A549 (cell line): ENCODE data around the gene ARHGEF6. TPM values are rescaled to one million over a fixed set of nuclear protein-coding genes. Genes with fewer than 3 reads are reported as not detected.

Experiments
- ATAC-seq, 2 experiments: fragments of 200-7000 bp in 1 of 2; fragments of >200 bp in 1 of 2; cut with Nextera tagmentation in 1 of 2; cut with Tn5 transposase in 1 of 2; 3 replicates each; pipeline versions ENCODE4 v1.8.0 to v1.9.1; 2018 to 2020; ENCODE audit warnings: mild to moderate bottlenecking in 1 of 2, moderate library complexity in 1 of 2
- CTCF ChIA-PET: fragments of 300-600 bp; sonication (Branson Sonifier 250); formaldehyde crosslinking; extraction: SDS; loops from one replicate; lab custom pipeline; 2021; ENCODE audit warnings: antibody characterized with exemption, inconsistent platforms; lab: Yijun Ruan, JAX
- POLR2A ChIA-PET: fragments of 350-600 bp; formaldehyde crosslinking; extraction: SDS; loops from one replicate; lab custom pipeline; 2021; ENCODE audit warnings: antibody characterized with exemption, inconsistent platforms; lab: Yijun Ruan, JAX
- DNase-seq, 2 experiments: peaks; one replicate each; pipeline versions ENCODE4 v3.0.0 to v3.0.0-alpha.2; 2011 to 2016; ENCODE audit warnings: low read depth in 1 of 2, low spot score in 1 of 2
- FAIRE-seq: peaks from 2 replicates; lab custom pipeline; 2011; peaks lifted over from hg19 to GRCh38; lab: Jason Lieb, UNC
- H3K27ac ChIP-seq, 2 experiments: fragments of >200 bp; sonication (Bioruptor Twin); formaldehyde crosslinking; 3 replicates each; pipeline ENCODE4 v1.5.1; 2016 to 2017
- H3K4me1 ChIP-seq: fragments of >200 bp; sonication (Bioruptor Twin); formaldehyde crosslinking; 3 replicates; pipeline ENCODE4 v1.6.1; 2016
- H3K4me2 ChIP-seq: fragments of >200 bp; sonication (Bioruptor Twin); formaldehyde crosslinking; 3 replicates; pipeline ENCODE4 v1.6.1; 2016
- H3K4me3 ChIP-seq: fragments of >200 bp; sonication (Bioruptor Twin); formaldehyde crosslinking; 3 replicates; pipeline ENCODE4 v1.5.1; 2016
- H3K9me3 ChIP-seq: fragments of >200 bp; sonication (Bioruptor Twin); formaldehyde crosslinking; 3 replicates; pipeline ENCODE4 v1.6.1; 2016
- BHLHE40 ChIP-seq: IDR thresholded peaks from 2 replicates; pipeline ENCODE4 v1.6.1; 2012; ENCODE audit warnings: low read depth, low read length, inconsistent platforms
- CBX2 ChIP-seq: fragments of 200-600 bp; sonication (generic); IDR thresholded peaks from 2 replicates; pipeline ENCODE4 v1.6.1; 2016; ENCODE audit warnings: low read depth, mild to moderate bottlenecking, borderline replicate concordance
- CEBPB ChIP-seq, 2 experiments: fragments of >200 bp in 1 of 2; sonication (Bioruptor Twin) in 1 of 2; formaldehyde crosslinking in 1 of 2; IDR thresholded peaks; 2 replicates each; pipeline ENCODE4 v1.6.1; 2012 to 2016
- CHD2 ChIP-seq: fragments of 150-350 bp; IDR thresholded peaks from 2 replicates; pipeline ENCODE4 v1.6.1; 2014; ENCODE audit warnings: low read length; ENCODE audit not compliant: partially characterized antibody
- EHMT2 ChIP-seq: fragments of 200-600 bp; sonication (generic); IDR thresholded peaks from 2 replicates; pipeline ENCODE4 v1.6.1; 2016; ENCODE audit warnings: antibody characterized with exemption, low read depth, mild to moderate bottlenecking, moderate library complexity
- EP300 ChIP-seq, 2 experiments: fragments of >200 bp; sonication (Bioruptor Twin); formaldehyde crosslinking; IDR thresholded peaks; 2 replicates in 1 of 2; 3 replicates in 1 of 2; pipeline ENCODE4 v1.6.1; 2016 to 2017
- FOSB ChIP-seq: fragments of 250-450 bp; sonication (Bioruptor Pico); IDR thresholded peaks from 2 replicates; pipeline ENCODE4 v1.5.0; 2020; ENCODE audit warnings: mild to moderate bottlenecking, moderate library complexity
- FOSL2 ChIP-seq, 2 experiments: fragments of 450-650 bp in 1 of 2; fragments of >200 bp in 1 of 2; sonication (Bioruptor Twin) in 1 of 2; formaldehyde crosslinking; IDR thresholded peaks; 2 replicates each; pipeline versions ENCODE4 v1.5.0 to v1.6.1; 2016 to 2020; ENCODE audit warnings: mild to moderate bottlenecking in 1 of 2, moderate library complexity in 1 of 2
- FOXS1 ChIP-seq: fragments of 250-450 bp; sonication (Bioruptor Pico); IDR thresholded peaks from 2 replicates; pipeline ENCODE4 v1.5.0; 2020; ENCODE audit warnings: mild to moderate bottlenecking, moderate library complexity
- HES2 ChIP-seq: fragments of >200 bp; sonication (Bioruptor Twin); formaldehyde crosslinking; IDR thresholded peaks from 2 replicates; pipeline ENCODE4 v1.6.1; 2016
- HEYL ChIP-seq: fragments of 250-450 bp; sonication (Bioruptor Pico); IDR thresholded peaks from 2 replicates; pipeline ENCODE4 v1.8.0; 2021; ENCODE audit warnings: mild to moderate bottlenecking, moderate library complexity
- HOXA7 ChIP-seq: fragments of 250-450 bp; sonication (Bioruptor Pico); IDR thresholded peaks from 2 replicates; pipeline ENCODE4 v1.5.0; 2020; ENCODE audit warnings: mild to moderate bottlenecking, moderate library complexity
- HOXB13 ChIP-seq: fragments of 250-450 bp; sonication (Bioruptor Pico); IDR thresholded peaks from 2 replicates; pipeline ENCODE4 v1.5.0; 2020; ENCODE audit warnings: low read depth, mild to moderate bottlenecking, moderate library complexity
- HOXB5 ChIP-seq: fragments of 250-450 bp; sonication (Bioruptor Pico); IDR thresholded peaks from 2 replicates; pipeline ENCODE4 v1.5.0; 2020; ENCODE audit warnings: mild to moderate bottlenecking, moderate library complexity
- JUN ChIP-seq, 2 experiments: fragments of >200 bp; sonication (Bioruptor Twin); formaldehyde crosslinking; IDR thresholded peaks; 2 replicates in 1 of 2; 3 replicates in 1 of 2; pipeline ENCODE4 v1.6.1; 2016 to 2017
- KDM1A ChIP-seq: fragments of 200-600 bp; sonication (generic); IDR thresholded peaks from 2 replicates; pipeline ENCODE4 v1.6.1; 2016; ENCODE audit warnings: low read depth, mild to moderate bottlenecking
- MAFK ChIP-seq: fragments of 450-650 bp; IDR thresholded peaks from 2 replicates; pipeline ENCODE4 v1.6.1; 2014; ENCODE audit not compliant: partially characterized antibody
- PHF8 ChIP-seq: fragments of 200-600 bp; sonication (generic); IDR thresholded peaks from 2 replicates; pipeline ENCODE4 v1.6.1; 2016; ENCODE audit warnings: low read depth, mild to moderate bottlenecking, antibody characterized with exemption, moderate library complexity, borderline replicate concordance
- POLR2A ChIP-seq: IDR thresholded peaks from 2 replicates; pipeline ENCODE4 v1.6.1; 2012; ENCODE audit warnings: mild to moderate bottlenecking, low read length
- RAD21 ChIP-seq, 2 experiments: fragments of >200 bp in 1 of 2; sonication (Bioruptor Twin) in 1 of 2; formaldehyde crosslinking in 1 of 2; IDR thresholded peaks in 1 of 2; conservative IDR thresholded peaks in 1 of 2; 2 replicates in 1 of 2; 3 replicates in 1 of 2; pipeline ENCODE4 v1.6.1; 2012 to 2018; ENCODE audit warnings: inconsistent platforms in 1 of 2
- RARB ChIP-seq: fragments of 250-450 bp; sonication (Bioruptor Pico); IDR thresholded peaks from 2 replicates; pipeline ENCODE4 v1.8.0; 2021; ENCODE audit warnings: mild to moderate bottlenecking, moderate library complexity
- RCOR1 ChIP-seq: fragments of 150-350 bp; IDR thresholded peaks from 2 replicates; pipeline ENCODE4 v1.6.1; 2014; ENCODE audit warnings: antibody characterized with exemption, low read length, low read depth
- SMC3 ChIP-seq: fragments of >200 bp; sonication (Bioruptor Twin); formaldehyde crosslinking; IDR thresholded peaks from 3 replicates; pipeline ENCODE4 v1.6.1; 2018; ENCODE audit warnings: inconsistent platforms
- TFCP2L1 ChIP-seq: fragments of 250-450 bp; sonication (Bioruptor Pico); IDR thresholded peaks from 2 replicates; pipeline ENCODE4 v1.5.0; 2021; ENCODE audit warnings: mild to moderate bottlenecking
- USF2 ChIP-seq: fragments of 450-650 bp; IDR thresholded peaks from 2 replicates; pipeline ENCODE4 v1.6.1; 2014; ENCODE audit warnings: antibody characterized with exemption
- ZNF302 ChIP-seq: fragments of 250-450 bp; sonication (Bioruptor Pico); IDR thresholded peaks from 2 replicates; pipeline ENCODE4 v1.9.0; 2021; ENCODE audit warnings: inconsistent platforms, mild to moderate bottlenecking, moderate library complexity
- WGBS: methylation state at CpG from one replicate; pipeline ENCODE4 v1.1.6; 2017; ENCODE audit errors: missing lambda C conversion rate; 5-methylcytosine and 5-hydroxymethylcytosine counted together
- polyA plus RNA-seq, 4 experiments: library from polyadenylated mRNA; depleted of rRNA in 3 of 4; stranded (reverse); fragments of >200 nt; fragmentation: RNase III in 1 of 4; extraction: RNeasy Plus Mini Kit Qiagen cat#74134 plus additional on column Dnase treatment in 1 of 4; gene quantifications; 2 replicates in 3 of 4; 3 replicates in 1 of 4; pipeline ENCODE4 v1.2.3, GENCODE V29; 2011 to 2017
- TF ChIP-seq, protein P1 (sequence below): fragments of 250-450 bp; sonication (Bioruptor Pico); IDR thresholded peaks from 2 replicates; pipeline ENCODE4 v1.5.0; 2020; ENCODE audit warnings: low read depth, mild to moderate bottlenecking, moderate library complexity
- TF ChIP-seq, protein P2 (sequence below): fragments of 150-350 bp; IDR thresholded peaks from 2 replicates; pipeline ENCODE4 v1.6.1; 2014; ENCODE audit warnings: low read depth, mild to moderate bottlenecking, low read length
- TF ChIP-seq, protein P3 (sequence below): fragments of 200-600 bp; sonication (generic); IDR thresholded peaks from 2 replicates; pipeline ENCODE4 v1.6.1; 2016; ENCODE audit warnings: antibody characterized with exemption, mild to moderate bottlenecking, moderate library complexity

The ARHGEF6 gene
- polyA plus RNA-seq, 2 of the 4 experiments (the other 2 are of a cell fraction), result 0.10 to 0.30 TPM

DNA sequence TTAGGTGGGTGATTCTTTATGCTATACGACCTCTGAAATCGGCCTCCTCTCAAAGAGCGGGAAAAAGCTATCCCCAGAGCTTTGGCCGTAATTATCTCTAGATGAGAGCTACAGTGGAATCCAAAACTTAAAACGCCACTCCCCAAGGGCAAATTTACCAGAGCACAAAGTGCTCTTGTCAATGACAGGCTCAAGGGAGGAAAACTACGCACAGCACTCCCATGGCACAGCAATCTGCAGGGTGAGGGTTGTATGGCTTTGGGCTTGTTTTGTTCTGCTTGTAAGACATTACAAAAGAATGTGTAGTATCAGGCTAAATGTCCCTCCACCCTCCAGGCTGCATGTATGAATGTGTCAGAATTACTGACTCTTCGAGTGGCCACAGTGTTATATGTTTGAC lies 44.0 kb downstream of the ARHGEF6 start:
- no peaks in the 10 kb centered on the region for H3K4me1 ChIP-seq
- ATAC-seq, result no peak
- TF ChIP-seq RAD21 (conservative IDR thresholded peaks at IDR 0.05 in 1 of 2, IDR thresholded peaks at IDR 0.05 in 1 of 2) (no peak), EP300 (IDR thresholded peaks at IDR 0.05) (no peak), PHF8 (no peak), JUN (IDR thresholded peaks at IDR 0.05) (no peak), EHMT2 (no peak), USF2 (no peak), RCOR1 (no peak), HEYL (CRISPR knock-in tag) (no peak), FOSB (CRISPR knock-in tag) (no peak), KDM1A (no peak), SMC3 (no peak), HOXB5 (CRISPR knock-in tag) (no peak), RARB (CRISPR knock-in tag) (no peak), CHD2 (no peak), CEBPB (IDR thresholded peaks at IDR 0.05) (no peak), FOXS1 (no peak), HES2 (no peak), HOXB13 (CRISPR knock-in tag) (no peak), MAFK (no peak)
- TF ChIP-seq, protein P1, sequence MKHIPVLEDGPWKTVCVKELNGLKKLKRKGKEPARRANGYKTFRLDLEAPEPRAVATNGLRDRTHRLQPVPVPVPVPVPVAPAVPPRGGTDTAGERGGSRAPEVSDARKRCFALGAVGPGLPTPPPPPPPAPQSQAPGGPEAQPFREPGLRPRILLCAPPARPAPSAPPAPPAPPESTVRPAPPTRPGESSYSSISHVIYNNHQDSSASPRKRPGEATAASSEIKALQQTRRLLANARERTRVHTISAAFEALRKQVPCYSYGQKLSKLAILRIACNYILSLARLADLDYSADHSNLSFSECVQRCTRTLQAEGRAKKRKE, result no peak
- ChIA-PET POLR2A (no interaction called here), CTCF (no interaction called here)
- no peak for DNase-seq
- no peak overlapping the region for H3K4me2 ChIP-seq
- H3K27ac ChIP-seq, result no peak overlapping the region
- 66% methylated on average over 7 of the region's 7 CpGs for WGBS
- H3K9me3 ChIP-seq, result no peaks in the 10 kb centered on the region
- H3K4me3 ChIP-seq, result no peak overlapping the region
- no peak for FAIRE-seq

- no peak overlapping the region for H3K4me3 ChIP-seq
- 45% methylated on average over 1 of the region's 1 CpG for WGBS
- ATAC-seq, result no peak
- TF ChIP-seq, protein P2, sequence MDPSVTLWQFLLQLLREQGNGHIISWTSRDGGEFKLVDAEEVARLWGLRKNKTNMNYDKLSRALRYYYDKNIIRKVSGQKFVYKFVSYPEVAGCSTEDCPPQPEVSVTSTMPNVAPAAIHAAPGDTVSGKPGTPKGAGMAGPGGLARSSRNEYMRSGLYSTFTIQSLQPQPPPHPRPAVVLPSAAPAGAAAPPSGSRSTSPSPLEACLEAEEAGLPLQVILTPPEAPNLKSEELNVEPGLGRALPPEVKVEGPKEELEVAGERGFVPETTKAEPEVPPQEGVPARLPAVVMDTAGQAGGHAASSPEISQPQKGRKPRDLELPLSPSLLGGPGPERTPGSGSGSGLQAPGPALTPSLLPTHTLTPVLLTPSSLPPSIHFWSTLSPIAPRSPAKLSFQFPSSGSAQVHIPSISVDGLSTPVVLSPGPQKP, result no peak
- TF ChIP-seq CEBPB (IDR thresholded peaks at IDR 0.05), result no peak
- no peak for TF ChIP-seq HOXB13 (CRISPR knock-in tag)
- TF ChIP-seq, all 56 proteins: peak for 0
- H3K9me3 ChIP-seq, result no peaks in the 10 kb centered on the region
- ChIA-PET CTCF (interaction anchor here (0.6 kb wide), 1 partner anchor 589 kb away, joined by 3 read pairs; no protein-coding TSS in a partner anchor), POLR2A (no interaction called here)
- no peak overlapping the region for H3K4me2 ChIP-seq
- H3K4me1 ChIP-seq, result no peaks in the 10 kb centered on the region
- DNase-seq, result no peak
- H3K27ac ChIP-seq, result no peak overlapping the region
- peak; percentile 98 for FAIRE-seq
Measured at GRCh38 chrX:136735601-136736000, 45.1 kb downstream of the ARHGEF6 start.

- DNase-seq (no peak), ATAC-seq (no peak), FAIRE-seq (no peak)
- no peak overlapping the region for H3K4me2 ChIP-seq
- WGBS, result 29% methylated on average over 3 of the region's 3 CpGs
- no peak overlapping the region for H3K27ac ChIP-seq
- no peak overlapping the region for H3K4me3 ChIP-seq
- H3K9me3 ChIP-seq, result no peaks in the 10 kb centered on the region
- ChIA-PET POLR2A (no interaction called here), CTCF (no interaction called here)
- no peaks in the 10 kb centered on the region for H3K4me1 ChIP-seq
- TF ChIP-seq HOXB5 (CRISPR knock-in tag) (no peak), PHF8 (no peak), FOXS1 (no peak), ZNF302 (no peak), TFCP2L1 (CRISPR knock-in tag) (no peak), KDM1A (no peak), CBX2 (no peak), POLR2A (no peak), EHMT2 (no peak), BHLHE40 (no peak), HOXA7 (CRISPR knock-in tag) (no peak), FOSL2 (IDR thresholded peaks at IDR 0.05) (no peak), FOSL2 (CRISPR knock-in tag; IDR thresholded peaks at IDR 0.05) (no peak)
- TF ChIP-seq, protein P3, sequence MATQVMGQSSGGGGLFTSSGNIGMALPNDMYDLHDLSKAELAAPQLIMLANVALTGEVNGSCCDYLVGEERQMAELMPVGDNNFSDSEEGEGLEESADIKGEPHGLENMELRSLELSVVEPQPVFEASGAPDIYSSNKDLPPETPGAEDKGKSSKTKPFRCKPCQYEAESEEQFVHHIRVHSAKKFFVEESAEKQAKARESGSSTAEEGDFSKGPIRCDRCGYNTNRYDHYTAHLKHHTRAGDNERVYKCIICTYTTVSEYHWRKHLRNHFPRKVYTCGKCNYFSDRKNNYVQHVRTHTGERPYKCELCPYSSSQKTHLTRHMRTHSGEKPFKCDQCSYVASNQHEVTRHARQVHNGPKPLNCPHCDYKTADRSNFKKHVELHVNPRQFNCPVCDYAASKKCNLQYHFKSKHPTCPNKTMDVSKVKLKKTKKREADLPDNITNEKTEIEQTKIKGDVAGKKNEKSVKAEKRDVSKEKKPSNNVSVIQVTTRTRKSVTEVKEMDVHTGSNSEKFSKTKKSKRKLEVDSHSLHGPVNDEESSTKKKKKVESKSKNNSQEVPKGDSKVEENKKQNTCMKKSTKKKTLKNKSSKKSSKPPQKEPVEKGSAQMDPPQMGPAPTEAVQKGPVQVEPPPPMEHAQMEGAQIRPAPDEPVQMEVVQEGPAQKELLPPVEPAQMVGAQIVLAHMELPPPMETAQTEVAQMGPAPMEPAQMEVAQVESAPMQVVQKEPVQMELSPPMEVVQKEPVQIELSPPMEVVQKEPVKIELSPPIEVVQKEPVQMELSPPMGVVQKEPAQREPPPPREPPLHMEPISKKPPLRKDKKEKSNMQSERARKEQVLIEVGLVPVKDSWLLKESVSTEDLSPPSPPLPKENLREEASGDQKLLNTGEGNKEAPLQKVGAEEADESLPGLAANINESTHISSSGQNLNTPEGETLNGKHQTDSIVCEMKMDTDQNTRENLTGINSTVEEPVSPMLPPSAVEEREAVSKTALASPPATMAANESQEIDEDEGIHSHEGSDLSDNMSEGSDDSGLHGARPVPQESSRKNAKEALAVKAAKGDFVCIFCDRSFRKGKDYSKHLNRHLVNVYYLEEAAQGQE, result no peak
Measured at GRCh38 chrX:136733613-136734012, 47.1 kb downstream of the ARHGEF6 start.
